GM12892 (cell line): ENCODE measurements around the gene ABR.

Experiments
- POLR2A ChIP-seq: IDR thresholded peaks from 2 replicates; pipeline ENCODE4 v1.6.1; 2011; ENCODE audit warnings: low read depth, low read length, control low read depth
- POLR2AphosphoS5 ChIP-seq: IDR thresholded peaks from 2 replicates; pipeline ENCODE4 v1.6.1; 2011; ENCODE audit warnings: low read depth, low read length, control low read depth
- TAF1 ChIP-seq: IDR thresholded peaks from 2 replicates; pipeline ENCODE4 v1.6.1; 2011; ENCODE audit warnings: low read depth, mild to moderate bottlenecking, control low read depth, low read length, borderline replicate concordance

- TF ChIP-seq POLR2AphosphoS5: no peak
- TF ChIP-seq TAF1: no peak
- TF ChIP-seq POLR2A: no peak
Measured at GRCh38 chr17:1039511-1040215, 140.1 kb downstream of the ABR start.
